Stomach (tissue), 4 donors: ENCODE data around the gene SERTAD2.

Source experiments
- EP300 ChIP-seq: sonication (generic); formaldehyde crosslinking; IDR thresholded peaks from one replicate; pipeline ENCODE4 v1.6.1; 2017; ENCODE audit warnings: antibody characterized with exemption
- POLR2AphosphoS5 ChIP-seq, 3 donors: sonication (generic); formaldehyde crosslinking; IDR thresholded peaks; one replicate each; pipeline ENCODE4 v1.6.1; 2016; ENCODE audit warnings: antibody characterized with exemption in 3 of 3
- TF ChIP-seq, protein P1 (sequence below), 7 experiments: fragments of 450-650 bp in 4 of 7; fragments of 200-600 bp in 3 of 7; sonication (generic) in 3 of 7; IDR thresholded peaks; one replicate each; pipeline ENCODE4 v1.5.1; 2016 to 2019; ENCODE audit warnings: antibody characterized with exemption in 7 of 7, control low read depth in 2 of 7, mild to moderate bottlenecking in 1 of 7

DNA sequence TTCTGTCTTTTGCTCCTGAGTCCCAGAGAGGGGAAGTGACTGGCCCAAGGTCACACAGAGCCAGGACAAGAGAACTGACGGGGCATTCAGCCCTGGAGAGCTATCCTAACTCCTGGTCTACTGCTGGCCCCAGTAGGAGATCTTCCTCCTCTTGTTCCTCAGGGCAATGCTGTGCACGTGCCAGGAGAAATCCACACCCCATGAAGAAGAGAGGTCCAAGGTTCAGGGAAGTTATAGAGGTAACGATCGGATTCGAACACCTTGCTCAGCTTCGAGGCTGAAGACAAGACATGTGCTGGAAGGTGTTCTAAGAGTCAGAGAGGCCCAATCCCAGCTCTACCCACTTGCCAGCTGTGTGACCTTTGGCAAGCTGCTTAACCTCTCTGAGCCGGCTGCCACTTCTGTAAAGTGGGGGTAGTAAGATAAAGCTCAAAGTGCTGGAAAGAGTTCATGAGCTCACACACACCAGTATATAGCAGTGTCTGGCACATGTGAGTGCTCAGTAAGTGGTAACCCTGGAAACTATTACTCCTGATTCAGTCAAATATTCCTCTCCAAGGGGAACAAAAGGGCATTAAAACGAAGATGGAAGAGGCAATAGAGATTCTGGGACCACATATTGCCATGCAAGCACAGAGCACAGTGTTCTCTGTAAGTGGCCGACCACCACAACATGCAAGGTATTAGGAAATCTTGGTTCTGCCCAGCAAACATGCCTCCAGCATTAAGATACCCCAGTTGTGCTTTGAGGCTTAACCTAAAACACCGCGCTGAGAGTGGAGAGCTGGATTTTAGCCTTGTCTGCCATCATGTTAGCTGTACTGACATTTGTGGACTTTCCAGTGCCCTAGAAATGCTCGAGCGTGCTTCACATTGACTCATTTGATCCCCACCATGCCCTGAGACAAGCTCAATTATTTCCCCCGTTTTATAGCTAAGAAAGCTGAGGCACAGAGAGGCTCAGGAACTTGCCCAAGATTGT lies 25.6 kb downstream of the SERTAD2 start:
- no peak for TF ChIP-seq EP300
- TF ChIP-seq POLR2AphosphoS5 (IDR thresholded peaks at IDR 0.05) = no peak
- TF ChIP-seq, protein P1, sequence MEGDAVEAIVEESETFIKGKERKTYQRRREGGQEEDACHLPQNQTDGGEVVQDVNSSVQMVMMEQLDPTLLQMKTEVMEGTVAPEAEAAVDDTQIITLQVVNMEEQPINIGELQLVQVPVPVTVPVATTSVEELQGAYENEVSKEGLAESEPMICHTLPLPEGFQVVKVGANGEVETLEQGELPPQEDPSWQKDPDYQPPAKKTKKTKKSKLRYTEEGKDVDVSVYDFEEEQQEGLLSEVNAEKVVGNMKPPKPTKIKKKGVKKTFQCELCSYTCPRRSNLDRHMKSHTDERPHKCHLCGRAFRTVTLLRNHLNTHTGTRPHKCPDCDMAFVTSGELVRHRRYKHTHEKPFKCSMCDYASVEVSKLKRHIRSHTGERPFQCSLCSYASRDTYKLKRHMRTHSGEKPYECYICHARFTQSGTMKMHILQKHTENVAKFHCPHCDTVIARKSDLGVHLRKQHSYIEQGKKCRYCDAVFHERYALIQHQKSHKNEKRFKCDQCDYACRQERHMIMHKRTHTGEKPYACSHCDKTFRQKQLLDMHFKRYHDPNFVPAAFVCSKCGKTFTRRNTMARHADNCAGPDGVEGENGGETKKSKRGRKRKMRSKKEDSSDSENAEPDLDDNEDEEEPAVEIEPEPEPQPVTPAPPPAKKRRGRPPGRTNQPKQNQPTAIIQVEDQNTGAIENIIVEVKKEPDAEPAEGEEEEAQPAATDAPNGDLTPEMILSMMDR (IDR thresholded peaks at IDR 0.05) = no peak
